Endodermal cell (in vitro differentiated cells): ENCODE measurements around the gene LEMD1. TPM values are rescaled to one million over a fixed set of nuclear protein-coding genes. Genes with fewer than 3 reads are reported as not detected.

Source experiments
- DNase-seq: peaks from one replicate; pipeline ENCODE4 v3.0.0-alpha.2; 2017
- H3K27ac ChIP-seq: 2 replicates; pipeline ENCODE4 v1.5.1; 2013; ENCODE audit warnings: mild to moderate bottlenecking, low read depth, low read length, moderate library complexity
- H3K27me3 ChIP-seq: 2 replicates; pipeline ENCODE4 v1.6.1; 2013; ENCODE audit warnings: mild to moderate bottlenecking, low read length, moderate library complexity; ENCODE audit not compliant: insufficient read depth, control insufficient read depth, poor library complexity, severe bottlenecking
- H3K36me3 ChIP-seq: 2 replicates; pipeline ENCODE4 v1.7.0; 2013; ENCODE audit warnings: mild to moderate bottlenecking, low read length, moderate library complexity; ENCODE audit not compliant: control insufficient read depth, insufficient read depth
- H3K4me1 ChIP-seq: one replicate; pipeline ENCODE4 v1.7.0; 2013; ENCODE audit warnings: low read length; ENCODE audit not compliant: control insufficient read depth, insufficient read depth
- H3K4me3 ChIP-seq: 2 replicates; pipeline ENCODE4 v1.5.1; 2013; ENCODE audit warnings: mild to moderate bottlenecking, low read length, moderate library complexity
- H3K9ac ChIP-seq: 2 replicates; pipeline ENCODE4 v1.6.1; 2013; ENCODE audit warnings: mild to moderate bottlenecking, low read length, moderate library complexity; ENCODE audit not compliant: poor library complexity, severe bottlenecking; ENCODE audit errors: extremely low read depth
- H3K9me3 ChIP-seq: 2 replicates; pipeline ENCODE4 v1.6.1; 2013; ENCODE audit warnings: mild to moderate bottlenecking, low read length, moderate library complexity; ENCODE audit not compliant: control insufficient read depth
- H3K27ac Mint-ChIP-seq: 2 replicates; pipeline ENCODE4 v1.8.0; 2020; ENCODE audit warnings: mixed read lengths
- H3K27me3 Mint-ChIP-seq: 2 replicates; pipeline ENCODE4 v1.8.0; 2021; ENCODE audit warnings: mild to moderate bottlenecking, mixed read lengths; ENCODE audit not compliant: insufficient read depth
- H3K36me3 Mint-ChIP-seq: 2 replicates; pipeline ENCODE4 v1.8.0; 2020; ENCODE audit warnings: low read depth, mixed read lengths
- H3K4me1 Mint-ChIP-seq: 2 replicates; pipeline ENCODE4 v1.8.0; 2020; ENCODE audit warnings: mixed read lengths
- H3K4me3 Mint-ChIP-seq: 2 replicates; pipeline ENCODE4 v1.8.0; 2020; ENCODE audit warnings: mild to moderate bottlenecking, moderate library complexity, mixed read lengths
- H3K9me3 Mint-ChIP-seq: 2 replicates; pipeline ENCODE4 v1.8.0; 2020; ENCODE audit warnings: mild to moderate bottlenecking, mixed read lengths
- WGBS, 2 experiments: methylation state at CpG; one replicate each; pipeline versions ENCODE4 v1.1.5 to v1.1.7; 2013; ENCODE audit warnings: missing lambda C conversion rate in 2 of 2, mixed read lengths in 1 of 2; ENCODE audit not compliant: insufficient coverage in 1 of 2, insufficient read length in 1 of 2; 5-methylcytosine and 5-hydroxymethylcytosine counted together
- total RNA-seq, 2 donors: library from RNA; stranded (reverse); fragmentation: NEBNext Ultra II Directional in 1 of 2; extraction: Animal tissue kit (Norgen Biotek cat#: 25700) in 1 of 2; gene quantifications; 2 replicates in 1 of 2; 3 replicates in 1 of 2; pipeline ENCODE4 v1.2.1, GENCODE V29; 2021
- TF ChIP-seq, protein P1 (sequence below): fragments of 200-600 bp; sonication (generic); conservative IDR thresholded peaks from 2 replicates; pipeline ENCODE4 v1.5.0; 2021; ENCODE audit warnings: antibody characterized with exemption, mild to moderate bottlenecking

LEMD1 gene
- total RNA-seq, 2 donors from 2014 or later: 13.5 to 16.7 TPM

DNA sequence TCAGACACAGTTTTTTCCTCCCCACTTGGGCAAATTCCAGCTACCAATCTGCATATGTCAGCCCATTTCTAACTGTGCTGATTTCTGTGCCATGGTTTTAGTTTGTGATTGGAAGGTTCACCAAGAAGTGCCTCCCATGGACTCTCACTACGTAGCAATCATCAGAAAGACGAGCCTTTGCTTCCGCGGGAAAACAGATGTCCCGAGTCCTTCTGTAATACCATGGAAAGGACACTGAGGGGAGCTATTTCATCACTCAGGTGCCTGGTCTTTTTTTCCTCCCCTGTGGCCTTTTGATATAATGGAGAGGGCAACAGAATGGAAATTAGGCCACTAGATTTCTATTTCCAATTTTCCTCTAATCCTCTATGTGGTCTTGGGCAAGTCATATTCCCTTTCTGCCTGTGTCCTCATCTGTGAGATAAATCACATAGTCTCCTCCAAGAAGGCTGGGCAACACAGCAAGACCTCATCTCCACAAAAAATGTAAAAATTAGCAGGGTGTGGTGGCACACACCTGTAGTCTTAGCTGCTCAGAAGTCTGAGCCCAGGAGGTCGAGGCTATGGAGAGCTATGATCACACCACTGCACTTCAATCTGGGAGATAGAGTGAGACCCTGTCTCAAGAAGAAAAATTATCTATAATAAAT, 24.8 kb downstream of the LEMD1 start:
- WGBS, 2 experiments: 6 to 13% methylated on average over 6 of the region's 6 CpGs
- no peaks in the 10 kb centered on the region for H3K36me3 Mint-ChIP-seq
- no peaks in the 10 kb centered on the region for H3K9me3 Mint-ChIP-seq
- TF ChIP-seq, protein P1, sequence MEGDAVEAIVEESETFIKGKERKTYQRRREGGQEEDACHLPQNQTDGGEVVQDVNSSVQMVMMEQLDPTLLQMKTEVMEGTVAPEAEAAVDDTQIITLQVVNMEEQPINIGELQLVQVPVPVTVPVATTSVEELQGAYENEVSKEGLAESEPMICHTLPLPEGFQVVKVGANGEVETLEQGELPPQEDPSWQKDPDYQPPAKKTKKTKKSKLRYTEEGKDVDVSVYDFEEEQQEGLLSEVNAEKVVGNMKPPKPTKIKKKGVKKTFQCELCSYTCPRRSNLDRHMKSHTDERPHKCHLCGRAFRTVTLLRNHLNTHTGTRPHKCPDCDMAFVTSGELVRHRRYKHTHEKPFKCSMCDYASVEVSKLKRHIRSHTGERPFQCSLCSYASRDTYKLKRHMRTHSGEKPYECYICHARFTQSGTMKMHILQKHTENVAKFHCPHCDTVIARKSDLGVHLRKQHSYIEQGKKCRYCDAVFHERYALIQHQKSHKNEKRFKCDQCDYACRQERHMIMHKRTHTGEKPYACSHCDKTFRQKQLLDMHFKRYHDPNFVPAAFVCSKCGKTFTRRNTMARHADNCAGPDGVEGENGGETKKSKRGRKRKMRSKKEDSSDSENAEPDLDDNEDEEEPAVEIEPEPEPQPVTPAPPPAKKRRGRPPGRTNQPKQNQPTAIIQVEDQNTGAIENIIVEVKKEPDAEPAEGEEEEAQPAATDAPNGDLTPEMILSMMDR: peak; percentile 92
- Histone ChIP-seq H3K9ac (no peak overlapping the region), H3K4me3 (no peak overlapping the region), H3K27me3 (no peaks in the 10 kb centered on the region), H3K36me3 (no peaks in the 10 kb centered on the region), H3K9me3 (no peaks in the 10 kb centered on the region), H3K27ac (no peak overlapping the region), H3K4me1 (no peaks in the 10 kb centered on the region)
- no peak overlapping the region for H3K27ac Mint-ChIP-seq
- H3K4me3 Mint-ChIP-seq: no peak overlapping the region
- peaks cover 8% of the 10 kb centered on the region for H3K27me3 Mint-ChIP-seq
- DNase-seq: peak; percentile 74
- H3K4me1 Mint-ChIP-seq: no peaks in the 10 kb centered on the region

DNA sequence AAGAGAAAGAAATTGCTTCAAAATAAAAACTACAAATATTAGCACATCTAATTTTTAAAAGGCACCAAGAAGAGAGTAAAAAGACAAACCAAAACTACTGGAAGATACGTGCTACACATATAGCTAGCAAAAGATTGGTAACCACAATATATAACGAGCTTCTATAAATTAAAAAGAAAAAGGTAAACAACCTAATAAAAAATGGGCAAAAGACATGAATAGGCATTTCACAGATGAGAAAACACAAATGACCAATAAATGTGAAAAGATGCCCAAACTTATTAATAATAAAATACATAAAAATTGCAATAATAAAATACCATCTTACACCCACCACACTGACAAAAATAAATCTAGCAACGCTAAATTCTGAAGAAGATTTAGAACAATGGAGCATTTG, 26.2 kb downstream of the LEMD1 start:
- Mint-ChIP-seq H3K27ac (no peak overlapping the region), H3K9me3 (no peaks in the 10 kb centered on the region), H3K27me3 (peaks cover 8% of the 10 kb centered on the region), H3K36me3 (no peaks in the 10 kb centered on the region), H3K4me1 (no peaks in the 10 kb centered on the region), H3K4me3 (no peak overlapping the region)
- Histone ChIP-seq H3K4me3 (no peak overlapping the region), H3K36me3 (no peaks in the 10 kb centered on the region), H3K9ac (no peak overlapping the region), H3K9me3 (no peaks in the 10 kb centered on the region), H3K4me1 (no peaks in the 10 kb centered on the region), H3K27ac (no peak overlapping the region), H3K27me3 (no peaks in the 10 kb centered on the region)
- 89 to 95% methylated on average over 1 to 3 of the region's 3 CpGs for WGBS, 2 experiments
- DNase-seq: no peak
- TF ChIP-seq, protein P1: no peak

DNA sequence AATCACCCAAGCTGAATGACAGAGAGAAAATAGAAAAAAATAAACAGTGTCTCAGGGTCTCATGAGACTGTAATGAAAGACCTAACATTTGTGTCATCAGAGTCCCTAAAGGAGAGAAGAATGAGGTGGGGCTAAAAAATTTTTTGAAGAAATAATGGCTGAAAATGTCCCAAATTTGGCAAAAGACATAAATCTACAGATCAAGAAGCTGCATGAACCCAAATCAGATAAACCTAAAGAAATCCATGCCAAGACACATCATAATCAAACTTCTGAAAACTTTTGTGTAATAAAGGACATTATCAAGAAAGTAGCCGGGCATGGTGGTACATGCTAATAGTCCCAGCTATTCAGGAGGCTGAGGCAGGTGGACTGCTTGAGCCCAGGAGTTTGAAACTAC, 29.2 kb downstream of the LEMD1 start:
- no peaks in the 10 kb centered on the region for H3K4me1 Mint-ChIP-seq
- H3K4me3 Mint-ChIP-seq: no peak overlapping the region
- no peaks in the 10 kb centered on the region for H3K27me3 ChIP-seq
- H3K4me1 ChIP-seq: no peaks in the 10 kb centered on the region
- peaks cover 8% of the 10 kb centered on the region for H3K27me3 Mint-ChIP-seq
- H3K9me3 Mint-ChIP-seq: no peaks in the 10 kb centered on the region
- no peaks in the 10 kb centered on the region for H3K9me3 ChIP-seq
- WGBS, 2 experiments: 92 to 100% methylated on average over 1 of the region's 1 CpG
- no peaks in the 10 kb centered on the region for H3K36me3 ChIP-seq
- H3K27ac Mint-ChIP-seq: no peak overlapping the region
- no peak overlapping the region for H3K9ac ChIP-seq
- TF ChIP-seq, protein P1: no peak
- no peak overlapping the region for H3K27ac ChIP-seq
- no peak for DNase-seq
- H3K4me3 ChIP-seq: no peak overlapping the region
- H3K36me3 Mint-ChIP-seq: no peaks in the 10 kb centered on the region
